Measurements from ENCODE around the gene SPACA9. TPM values are rescaled to one million over a fixed set of nuclear protein-coding genes. Genes with fewer than 3 reads are reported as not detected.

The SPACA9 gene
- total RNA-seq (2014; rRNA removed; shearing (Covaris generic); ENCODE audit: low replicate concordance), result 2.4 and 7.0 TPM in 2 replicates

GRCh38 chr9:132878695-132879456 lies at the start of gene SPACA9:
SPACA9 (plus strand) TSS chr9:132878898; CDS start chr9:132883948, 5,050 bp downstream.
- DNase-seq, result peak; percentile 60
- Histone ChIP-seq H3K4me3 (peak within 1 kb of the TSS; percentile 98), H3K36me3 (no peaks in the 10 kb centered on the region), H3K9me3 (no peaks in the 10 kb centered on the region), H3K27me3 (no peaks in the 10 kb centered on the region)

- DNase-seq, result no peak
- Histone ChIP-seq H3K4me3 (no peak overlapping the region), H3K9me3 (no peaks in the 10 kb centered on the region), H3K27me3 (no peaks in the 10 kb centered on the region), H3K36me3 (no peaks in the 10 kb centered on the region)
Measured at GRCh38 chr9:132832171-132832881, 46.4 kb upstream of the SPACA9 start.

- H3K27me3 ChIP-seq, result no peaks in the 10 kb centered on the region
- H3K4me3 ChIP-seq, result no peak overlapping the region
- no peak for DNase-seq
- no peaks in the 10 kb centered on the region for H3K9me3 ChIP-seq
- H3K36me3 ChIP-seq, result no peaks in the 10 kb centered on the region
Measured at GRCh38 chr9:132833550-132834121, 45.1 kb upstream of the SPACA9 start.

- Histone ChIP-seq H3K36me3 (no peaks in the 10 kb centered on the region), H3K9me3 (no peaks in the 10 kb centered on the region), H3K27me3 (no peaks in the 10 kb centered on the region), H3K4me3 (no peak overlapping the region)
- no peak for DNase-seq
Measured at GRCh38 chr9:132834343-132834742, 44.4 kb upstream of the SPACA9 start.

GRCh38 chr9:132837501-132838286 lies 41.0 kb upstream of the SPACA9 start:
- no peak for DNase-seq
- Histone ChIP-seq H3K36me3 (no peaks in the 10 kb centered on the region), H3K4me3 (no peak overlapping the region), H3K27me3 (no peaks in the 10 kb centered on the region), H3K9me3 (no peaks in the 10 kb centered on the region)

- Histone ChIP-seq H3K9me3 (no peaks in the 10 kb centered on the region), H3K27me3 (no peaks in the 10 kb centered on the region), H3K36me3 (no peaks in the 10 kb centered on the region), H3K4me3 (no peak overlapping the region)
- DNase-seq, result no peak
Measured at GRCh38 chr9:132838291-132838690, 40.4 kb upstream of the SPACA9 start.

- Histone ChIP-seq H3K4me3 (no peak overlapping the region), H3K27me3 (no peaks in the 10 kb centered on the region), H3K36me3 (no peaks in the 10 kb centered on the region), H3K9me3 (no peaks in the 10 kb centered on the region)
- DNase-seq, result no peak
Measured at GRCh38 chr9:132840980-132841379, 37.7 kb upstream of the SPACA9 start.

- Histone ChIP-seq H3K4me3 (no peak overlapping the region), H3K27me3 (no peaks in the 10 kb centered on the region), H3K36me3 (no peaks in the 10 kb centered on the region), H3K9me3 (no peaks in the 10 kb centered on the region)
- no peak for DNase-seq
Measured at GRCh38 chr9:132842124-132843044, 36.3 kb upstream of the SPACA9 start.

GRCh38 chr9:132846109-132846917 lies 32.4 kb upstream of the SPACA9 start:
- no peak for DNase-seq
- Histone ChIP-seq H3K36me3 (no peaks in the 10 kb centered on the region), H3K4me3 (no peak overlapping the region)

GRCh38 chr9:132846918-132847515 lies 31.7 kb upstream of the SPACA9 start:
- no peak for DNase-seq
- Histone ChIP-seq H3K36me3 (no peaks in the 10 kb centered on the region), H3K4me3 (no peak overlapping the region), H3K27me3 (no peaks in the 10 kb centered on the region), H3K9me3 (no peaks in the 10 kb centered on the region)

More at GRCh38 chr9:132846109-132846917, 32.4 kb upstream of the SPACA9 start:
- H3K9me3 ChIP-seq, result no peaks in the 10 kb centered on the region
- H3K27me3 ChIP-seq, result no peaks in the 10 kb centered on the region

- Histone ChIP-seq H3K27me3 (no peaks in the 10 kb centered on the region), H3K9me3 (no peaks in the 10 kb centered on the region), H3K4me3 (no peak overlapping the region), H3K36me3 (no peaks in the 10 kb centered on the region)
- DNase-seq, result no peak
Measured at GRCh38 chr9:132849185-132849706, 29.5 kb upstream of the SPACA9 start.

GRCh38 chr9:132853482-132853881 lies 25.2 kb upstream of the SPACA9 start:
- no peaks in the 10 kb centered on the region for H3K36me3 ChIP-seq
- no peak for DNase-seq
- H3K4me3 ChIP-seq, result no peak overlapping the region
- no peaks in the 10 kb centered on the region for H3K27me3 ChIP-seq
- no peaks in the 10 kb centered on the region for H3K9me3 ChIP-seq

- Histone ChIP-seq H3K27me3 (no peaks in the 10 kb centered on the region), H3K9me3 (no peaks in the 10 kb centered on the region), H3K4me3 (no peak overlapping the region), H3K36me3 (no peaks in the 10 kb centered on the region)
- DNase-seq, result no peak
Measured at GRCh38 chr9:132854832-132855231, 23.9 kb upstream of the SPACA9 start.

GRCh38 chr9:132855904-132856303 lies 22.8 kb upstream of the SPACA9 start:
- no peak for DNase-seq
- H3K9me3 ChIP-seq, result no peaks in the 10 kb centered on the region
- no peak overlapping the region for H3K4me3 ChIP-seq
- no peaks in the 10 kb centered on the region for H3K27me3 ChIP-seq
- H3K36me3 ChIP-seq, result no peaks in the 10 kb centered on the region

- Histone ChIP-seq H3K4me3 (no peak overlapping the region), H3K9me3 (no peaks in the 10 kb centered on the region)
- peak; percentile 45 for DNase-seq
Measured at GRCh38 chr9:132857031-132857430, 21.7 kb upstream of the SPACA9 start.

More at GRCh38 chr9:132857031-132857430, 21.7 kb upstream of the SPACA9 start:
- Histone ChIP-seq H3K36me3 (no peaks in the 10 kb centered on the region), H3K27me3 (no peaks in the 10 kb centered on the region)
